Stimulated activated CD4-positive, alpha-beta T cell treated with anti-CD3 and anti-CD28 coated beads, Interleukin-4, amount 100 ng/mL, for 4 hours (primary cell): ENCODE measurements around the gene TFAP2A.

Source experiments
- DNase-seq, 2 experiments: peaks; one replicate each; pipeline ENCODE4 v3.0.0-alpha.2; 2020

Gene TFAP2A

DNA sequence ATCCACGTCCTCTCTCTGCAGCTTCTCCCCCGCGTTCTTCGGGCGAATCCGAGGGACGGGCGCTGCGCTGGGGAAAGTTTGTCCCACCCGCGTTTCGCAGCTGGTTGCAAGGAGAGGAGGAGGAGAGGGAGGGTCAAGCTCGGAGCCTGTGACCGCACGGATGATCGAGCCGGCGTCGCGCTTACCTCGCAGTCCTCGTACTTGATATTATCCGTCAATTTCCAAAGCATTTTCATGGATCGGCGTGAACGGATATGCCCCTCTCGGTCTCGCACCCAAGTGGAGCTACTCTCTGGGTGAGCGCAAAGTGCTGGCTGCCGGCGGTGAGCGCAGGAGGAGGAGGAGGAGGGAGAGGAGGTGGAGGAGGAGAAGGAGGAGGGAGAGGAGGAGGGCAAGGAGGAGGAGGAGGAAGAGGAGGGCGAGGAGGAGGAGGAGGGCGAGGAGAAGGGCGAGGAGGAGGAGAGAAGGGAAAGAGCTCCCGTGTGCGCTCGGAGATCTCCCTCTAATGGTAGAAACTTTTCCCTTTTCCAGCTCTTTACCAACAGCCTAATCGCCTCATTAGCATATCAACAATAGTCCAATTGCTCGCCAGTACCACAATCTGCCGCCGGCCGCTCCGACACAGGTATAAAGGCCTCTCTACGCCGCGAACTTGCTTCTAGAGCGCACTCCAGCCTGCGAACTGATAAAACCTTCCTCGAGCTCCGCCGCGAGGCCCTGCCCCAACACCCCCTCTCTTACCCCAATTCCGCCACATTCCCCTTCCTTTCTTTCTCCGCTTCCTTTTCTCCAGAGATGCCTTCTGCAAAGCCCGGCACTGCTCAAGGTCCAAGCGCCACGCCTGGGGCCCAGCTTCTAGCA lies at the start of gene TFAP2A:
Gene TFAP2A, minus strand, starts transcription at position 319 of the 861 bp plus-strand sequence. Its CDS starts 83 bp downstream, at position 236.
- DNase-seq: no peak

DNA sequence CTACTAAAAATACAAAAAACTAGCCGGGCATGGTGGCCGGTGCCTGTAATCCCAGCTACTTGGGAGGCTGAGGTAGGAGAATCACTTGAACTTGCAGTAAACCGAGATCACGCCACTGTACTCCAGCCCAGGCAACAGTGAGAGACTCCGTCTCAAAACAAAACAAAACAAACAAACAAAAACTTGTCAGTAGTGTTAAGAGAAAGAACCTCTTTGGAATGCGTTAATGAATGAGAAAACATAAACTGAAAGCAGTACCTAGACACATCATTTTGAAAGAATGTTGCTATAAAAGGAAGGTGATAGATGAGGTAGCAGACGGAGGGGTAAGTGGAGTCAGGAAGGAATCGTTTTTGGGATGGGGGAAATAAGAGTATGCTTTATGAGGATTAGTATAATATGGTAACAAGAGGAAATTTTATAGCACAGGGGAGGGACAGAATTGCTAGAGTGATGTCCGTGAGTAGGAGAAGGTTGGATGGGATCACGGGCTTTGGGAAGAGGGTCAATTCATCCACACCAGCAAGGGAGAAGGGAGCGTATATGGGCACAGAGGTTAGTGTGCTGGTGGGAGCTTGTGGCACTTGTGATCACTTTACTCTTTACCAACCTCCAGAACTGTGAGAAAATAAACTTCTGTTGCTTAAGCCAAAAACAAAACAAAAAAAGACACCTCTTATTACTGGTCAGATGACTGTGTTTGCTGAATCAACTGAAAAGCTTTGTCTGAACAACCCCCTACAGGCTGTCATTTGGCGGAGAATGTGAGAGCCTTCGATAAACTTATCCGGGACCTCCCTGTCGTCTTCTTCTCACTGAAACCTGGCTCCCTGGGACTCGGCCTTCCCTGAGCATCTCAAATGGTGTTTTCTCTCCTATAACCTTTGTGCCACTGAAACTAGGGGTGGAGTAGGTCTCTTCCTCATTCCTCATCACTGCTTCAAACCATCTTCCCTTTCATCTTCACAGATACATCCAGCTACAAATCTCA lies 48.9 kb upstream of the TFAP2A start:
- no peak for DNase-seq

DNA sequence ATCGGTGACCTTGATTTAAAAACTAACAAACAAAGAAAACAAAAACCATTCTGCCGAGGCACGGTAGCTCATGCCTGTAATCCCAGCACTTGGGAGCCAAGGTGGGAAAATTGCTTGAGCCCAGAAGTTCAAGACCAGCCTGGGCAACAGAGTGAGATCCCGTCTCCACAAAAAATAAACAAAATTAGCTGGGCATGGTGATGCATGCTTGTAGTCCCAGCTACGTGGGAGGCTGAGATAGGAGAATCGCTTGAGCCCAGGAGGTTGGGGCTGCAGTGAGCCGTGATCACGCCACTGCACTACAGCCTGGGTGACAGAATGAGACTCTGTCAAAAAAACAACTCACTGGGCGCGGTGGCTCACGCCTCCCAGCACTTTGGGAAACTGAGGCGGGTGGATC lies 48.2 kb upstream of the TFAP2A start:
- DNase-seq: no peak

DNA sequence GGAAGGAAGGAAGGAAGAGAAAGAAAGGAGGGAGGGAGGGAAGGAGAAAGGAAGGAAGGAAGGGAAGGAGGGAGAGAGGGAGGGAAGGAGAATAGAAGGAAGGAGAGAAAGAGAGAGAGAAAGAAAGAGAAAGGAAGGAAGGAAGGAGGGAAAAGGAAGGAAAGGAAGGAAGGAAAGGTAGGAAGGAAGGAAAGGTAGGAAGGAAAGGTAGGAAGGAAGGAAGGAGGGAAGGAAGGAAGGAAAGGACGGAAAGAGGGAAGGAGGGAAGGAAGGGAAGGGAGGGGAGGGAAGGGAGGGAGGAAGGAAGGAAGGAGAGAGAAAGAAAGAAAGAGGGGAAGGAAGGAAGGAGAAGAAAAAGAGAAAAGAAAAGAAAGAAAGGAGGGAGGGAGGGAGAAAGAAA lies 47.0 kb upstream of the TFAP2A start:
- DNase-seq: no peak

DNA sequence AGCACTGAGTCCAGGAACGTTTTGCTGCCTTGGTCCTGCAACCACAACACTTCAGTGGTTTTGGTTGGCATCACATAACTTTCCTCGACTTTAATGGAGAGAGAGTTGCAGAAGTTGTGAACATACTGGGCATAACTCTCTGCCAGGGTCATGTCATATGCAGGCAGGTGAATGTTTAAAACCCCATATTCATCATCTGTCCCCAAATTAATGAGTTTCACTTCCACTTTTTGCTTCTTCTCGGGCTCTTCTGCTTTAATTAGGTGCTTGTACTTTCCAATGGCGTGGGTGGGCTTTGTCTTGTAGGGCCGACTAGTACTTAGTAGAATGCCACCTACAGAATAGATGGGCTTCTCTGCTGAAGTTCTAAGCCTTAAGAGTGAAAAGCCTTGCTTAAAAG lies 45.2 kb upstream of the TFAP2A start:
- DNase-seq: no peak

DNA sequence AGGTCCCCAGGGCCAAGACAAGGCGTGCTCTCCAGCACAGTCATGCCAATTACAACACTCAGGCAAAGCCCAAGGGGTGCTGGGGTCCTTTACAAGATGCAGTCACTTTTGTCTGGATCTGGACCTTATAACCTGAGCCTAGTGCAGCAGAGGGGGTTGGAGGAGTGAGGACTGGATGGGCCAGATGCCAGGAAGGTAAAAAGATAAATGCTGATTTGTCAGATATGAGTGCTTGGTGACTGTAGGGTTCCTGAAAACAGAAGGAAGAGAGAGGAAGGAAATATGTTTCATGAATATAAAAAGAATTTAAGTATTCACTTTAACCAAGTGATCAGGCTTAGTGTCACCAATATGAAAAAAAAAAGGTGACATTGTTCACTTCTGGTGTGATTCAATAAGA lies 43.4 kb upstream of the TFAP2A start:
- no peak for DNase-seq

DNA sequence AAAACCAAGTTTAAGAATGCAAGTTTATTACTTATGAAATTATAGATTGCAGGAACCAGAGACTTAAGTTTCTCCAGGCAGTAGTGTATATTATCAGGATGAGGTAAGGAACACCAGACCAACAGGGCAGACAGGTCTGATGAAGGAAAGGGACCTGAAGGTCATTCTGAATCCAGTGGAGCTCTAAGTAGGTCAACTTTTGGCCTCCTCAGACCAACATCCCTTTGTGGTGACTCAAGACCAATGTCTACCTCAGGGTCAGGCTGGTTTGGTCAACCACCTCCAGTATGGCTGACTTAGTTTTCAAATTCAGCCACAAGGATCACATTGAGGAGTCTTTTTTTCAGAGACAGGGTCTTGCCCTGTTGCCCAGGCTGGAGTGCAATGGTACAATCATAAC lies 38.7 kb upstream of the TFAP2A start:
- no peak for DNase-seq

DNA sequence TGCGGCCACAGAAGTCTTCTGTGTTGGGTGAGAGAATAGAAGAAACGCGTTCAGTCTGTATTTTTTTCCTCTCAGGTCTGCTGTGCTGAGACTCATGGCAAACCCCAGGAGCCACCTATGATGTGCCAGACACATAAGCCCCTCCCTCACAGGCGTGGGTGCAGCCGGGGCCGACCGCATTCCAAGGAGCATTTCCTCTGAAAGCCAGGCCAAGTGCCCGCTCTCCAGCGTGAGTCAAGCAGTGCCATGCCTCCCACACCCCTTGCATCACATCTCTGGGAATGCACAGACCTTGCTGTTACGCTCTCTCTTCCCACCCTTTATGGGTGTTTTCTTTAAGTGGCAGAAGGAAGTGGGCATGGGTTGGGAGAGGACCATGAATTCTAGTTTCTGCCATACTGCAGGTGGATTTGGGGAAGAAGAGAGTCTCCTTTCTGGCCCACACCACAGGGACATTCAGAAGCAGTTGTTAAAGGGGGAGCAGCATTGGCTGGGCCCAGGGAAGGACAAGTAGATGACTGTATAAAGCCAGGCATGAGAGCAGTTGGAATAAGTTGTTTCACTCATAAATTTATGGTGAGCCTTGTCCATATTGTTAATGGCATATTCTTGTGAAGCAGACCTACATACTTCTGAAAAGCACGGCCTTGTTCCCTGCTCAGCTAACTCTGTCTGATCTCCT lies 37.1 kb upstream of the TFAP2A start:
- DNase-seq: no peak

DNA sequence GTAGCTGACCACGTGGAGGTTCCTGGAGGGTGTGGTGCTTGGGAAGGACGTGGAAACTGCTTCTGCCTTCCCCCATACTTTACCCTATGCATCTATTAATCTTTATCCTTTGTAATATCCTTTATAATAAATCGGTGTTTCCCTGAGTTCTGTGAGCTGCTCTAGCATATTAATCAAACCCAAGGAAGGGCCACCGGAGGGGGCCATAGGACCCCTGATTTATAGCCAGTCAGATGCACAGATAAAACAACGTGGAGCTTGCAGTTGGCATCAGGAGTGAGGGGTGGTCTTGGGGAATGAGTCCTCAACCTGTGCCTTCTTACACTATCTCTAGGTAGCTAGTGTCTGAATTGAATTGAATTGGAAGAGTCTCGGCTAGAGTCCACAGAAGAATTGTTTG lies 36.5 kb upstream of the TFAP2A start:
- no peak for DNase-seq

DNA sequence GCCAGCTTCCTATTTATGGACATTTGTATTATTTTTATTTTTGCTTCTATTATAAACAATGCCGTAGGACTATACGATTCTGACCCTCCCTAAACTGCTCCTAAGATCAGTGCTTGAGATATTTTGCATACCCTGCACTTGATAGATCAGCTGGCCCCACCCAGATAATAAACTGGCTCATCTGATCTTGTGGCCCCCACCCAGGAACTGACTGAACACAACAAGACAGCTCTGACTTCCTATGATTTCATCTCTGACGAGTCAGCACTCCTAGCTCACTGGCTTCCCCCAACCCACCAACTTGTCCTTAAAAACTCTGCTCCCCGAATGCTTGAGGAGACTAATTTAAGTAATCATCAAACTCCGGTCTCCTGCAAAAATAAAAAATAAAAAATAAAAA lies 34.9 kb upstream of the TFAP2A start:
- DNase-seq: no peak

DNA sequence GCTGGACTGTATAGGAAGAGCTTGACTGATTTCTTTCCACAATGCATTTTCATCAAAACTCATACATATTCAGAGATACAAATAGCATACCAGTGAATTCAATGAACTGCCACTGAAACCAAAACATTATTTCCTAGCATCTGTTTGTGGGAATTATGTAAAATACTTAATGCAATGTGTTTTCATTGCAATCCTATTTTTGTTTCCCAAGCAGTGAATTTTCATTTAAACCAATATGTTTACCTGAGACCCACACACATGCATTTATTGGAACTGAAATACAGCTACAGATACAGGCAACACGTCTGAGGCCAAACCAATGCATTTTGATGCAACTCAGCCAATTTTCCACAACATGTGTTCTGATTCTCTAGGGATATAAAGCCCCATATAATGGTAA lies 33.2 kb upstream of the TFAP2A start:
- DNase-seq: no peak

DNA sequence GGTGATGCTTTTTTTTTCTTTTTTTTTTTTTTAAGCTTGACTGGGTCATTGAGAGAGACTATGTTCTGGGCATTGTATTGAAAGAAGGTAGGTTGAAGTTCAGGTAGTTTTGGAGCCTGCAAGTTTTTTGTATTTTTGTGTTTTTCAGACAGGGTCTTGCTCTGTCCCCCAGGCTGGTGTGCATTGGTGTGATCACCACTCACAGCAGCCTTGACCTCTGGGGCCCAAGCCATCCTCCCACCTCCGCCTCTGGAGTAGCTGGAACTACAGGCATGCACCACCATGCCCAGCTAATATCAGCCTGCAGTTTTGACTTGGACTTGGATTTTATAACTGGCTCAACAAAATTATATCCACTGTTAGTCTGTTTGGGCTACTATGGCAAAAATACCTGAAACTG lies 31.7 kb upstream of the TFAP2A start:
- DNase-seq: no peak

DNA sequence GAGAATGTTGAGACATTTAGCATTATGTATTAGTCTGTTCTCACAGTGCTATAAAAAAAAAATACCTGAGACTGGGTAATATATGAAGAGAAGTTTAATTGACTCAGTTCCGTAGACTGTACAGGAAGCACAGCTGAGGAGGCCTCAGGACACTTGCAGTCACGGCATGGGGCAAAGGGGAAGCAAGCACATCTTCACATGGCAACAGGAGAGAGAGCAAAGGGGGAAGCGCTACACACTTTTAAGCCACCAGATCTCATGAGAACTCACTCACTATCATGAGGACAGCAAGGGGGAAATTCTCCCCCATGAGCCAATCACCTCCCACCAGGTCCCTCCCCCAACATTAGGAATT lies 26.8 kb upstream of the TFAP2A start:
- no peak for DNase-seq

DNA sequence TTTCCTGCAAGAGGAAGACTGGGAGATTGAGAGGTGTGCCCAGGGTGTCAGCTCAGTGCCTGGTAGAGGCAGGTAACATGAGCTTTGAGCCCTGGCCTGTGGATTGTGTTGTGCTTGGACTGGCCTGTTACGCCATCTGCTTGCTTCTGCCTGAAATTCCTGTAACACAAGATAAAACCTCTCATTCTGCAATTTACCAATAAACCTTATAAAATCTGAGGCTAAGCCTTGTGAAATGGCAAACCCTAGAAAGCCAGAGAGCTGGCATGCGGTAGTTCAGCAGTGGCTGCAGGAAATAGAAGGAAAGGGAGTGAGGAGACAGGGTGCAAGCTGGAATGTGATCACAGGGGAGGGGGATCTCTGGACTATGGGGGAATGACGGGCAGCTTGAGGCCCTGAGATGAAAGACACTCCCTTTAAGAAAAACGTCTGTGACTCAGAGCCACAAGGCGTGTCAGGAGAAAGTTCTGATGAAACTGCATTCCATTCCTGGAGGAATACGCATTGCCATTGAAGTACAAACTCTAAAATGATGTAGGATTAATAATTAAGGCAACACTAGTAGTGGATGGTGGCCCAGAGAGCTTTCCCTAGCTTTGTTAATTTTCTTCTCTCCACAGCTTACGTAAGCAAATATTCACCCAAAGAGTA lies 26.3 kb upstream of the TFAP2A start:
- no peak for DNase-seq

DNA sequence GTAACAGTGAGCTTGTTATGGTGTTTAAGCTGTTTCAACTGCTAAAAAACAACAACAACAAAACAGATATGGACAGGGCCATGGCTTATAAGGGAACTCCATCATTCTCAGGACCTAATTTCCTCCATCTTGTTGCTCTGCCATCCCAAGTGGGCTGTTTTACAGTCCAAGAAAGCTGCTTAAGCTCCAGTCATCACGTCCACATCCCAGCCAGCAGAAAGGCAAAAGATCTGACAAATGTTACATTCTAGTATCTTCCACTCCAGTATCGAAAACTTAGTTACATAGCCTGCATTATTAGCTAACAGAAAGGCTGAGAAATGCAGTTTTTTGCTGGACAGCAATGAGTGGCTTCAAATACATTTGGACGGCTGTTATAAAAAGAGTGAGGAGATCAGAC lies 23.0 kb upstream of the TFAP2A start:
- no peak for DNase-seq

DNA sequence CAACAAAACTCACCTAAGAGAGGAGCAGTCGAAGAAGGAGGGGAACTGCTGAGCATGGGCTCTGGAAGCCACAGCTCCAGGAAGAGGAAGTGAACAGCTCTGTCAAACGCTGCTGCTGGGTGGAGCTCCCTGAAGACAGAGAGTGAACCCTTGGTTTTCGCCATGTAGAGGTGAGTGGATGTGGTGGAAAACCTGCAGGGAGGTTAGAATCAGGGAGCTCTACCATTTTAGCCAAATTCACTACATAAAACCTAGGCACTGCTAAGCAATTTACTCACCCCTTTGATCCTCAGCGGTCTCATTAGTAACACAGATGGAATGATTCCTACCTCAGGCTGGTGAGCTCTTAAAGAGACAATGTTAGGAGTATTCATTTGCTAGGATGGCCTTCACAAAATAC lies 19.4 kb upstream of the TFAP2A start:
- no peak for DNase-seq

DNA sequence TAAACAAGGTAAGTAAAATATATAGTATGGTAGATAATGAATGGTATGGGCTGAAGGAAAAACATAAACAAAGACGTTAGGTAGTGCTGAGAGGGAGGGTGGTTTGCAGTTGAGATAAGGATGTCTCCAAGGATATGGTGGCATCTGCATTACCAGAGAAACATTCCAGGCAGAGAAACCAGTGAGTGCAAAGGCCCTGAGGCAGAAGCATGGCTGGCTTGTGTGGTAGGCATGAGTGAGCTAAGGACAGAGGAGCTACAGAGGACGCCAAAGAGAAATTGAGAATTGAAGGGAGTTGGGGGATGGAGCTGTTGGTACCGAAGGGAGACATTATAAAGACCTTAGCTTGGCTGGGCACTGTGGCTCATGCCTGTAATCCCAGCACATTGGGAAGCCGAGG lies 18.4 kb upstream of the TFAP2A start:
- no peak for DNase-seq

DNA sequence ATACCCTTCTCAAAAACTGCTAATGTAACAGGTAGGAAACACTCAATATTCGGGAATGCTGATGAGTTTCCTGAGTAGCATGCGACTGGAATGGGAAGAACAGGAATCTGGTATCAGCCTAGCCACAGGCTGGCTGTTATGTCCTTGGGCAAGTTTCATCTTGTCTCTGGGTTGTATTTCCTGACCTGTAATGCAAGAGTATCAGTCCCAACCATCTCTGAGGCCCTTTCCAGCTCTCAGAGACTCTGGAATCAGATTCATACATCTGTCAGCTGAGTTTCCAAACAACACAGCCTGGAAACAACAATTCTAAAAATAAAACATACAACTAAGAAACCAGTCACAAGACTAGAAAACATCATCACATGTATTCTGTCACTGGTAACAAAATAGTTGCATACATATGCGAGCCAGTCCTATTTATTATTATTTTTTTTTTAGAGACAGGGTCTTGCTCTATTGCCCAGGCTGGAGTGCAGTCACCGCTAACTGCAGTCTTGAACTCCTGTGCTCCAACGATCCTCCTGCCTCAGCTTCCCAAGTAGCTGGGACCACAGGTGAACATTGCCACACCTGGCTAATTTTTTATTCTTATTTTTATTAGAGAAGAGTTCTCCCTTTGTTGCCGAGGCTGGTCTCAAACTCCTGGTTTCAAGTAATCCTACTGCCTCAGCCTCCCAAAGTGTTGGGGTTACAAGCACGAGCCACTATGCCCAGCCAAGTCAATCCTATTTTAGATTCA lies 16.7 kb upstream of the TFAP2A start:
- no peak for DNase-seq

DNA sequence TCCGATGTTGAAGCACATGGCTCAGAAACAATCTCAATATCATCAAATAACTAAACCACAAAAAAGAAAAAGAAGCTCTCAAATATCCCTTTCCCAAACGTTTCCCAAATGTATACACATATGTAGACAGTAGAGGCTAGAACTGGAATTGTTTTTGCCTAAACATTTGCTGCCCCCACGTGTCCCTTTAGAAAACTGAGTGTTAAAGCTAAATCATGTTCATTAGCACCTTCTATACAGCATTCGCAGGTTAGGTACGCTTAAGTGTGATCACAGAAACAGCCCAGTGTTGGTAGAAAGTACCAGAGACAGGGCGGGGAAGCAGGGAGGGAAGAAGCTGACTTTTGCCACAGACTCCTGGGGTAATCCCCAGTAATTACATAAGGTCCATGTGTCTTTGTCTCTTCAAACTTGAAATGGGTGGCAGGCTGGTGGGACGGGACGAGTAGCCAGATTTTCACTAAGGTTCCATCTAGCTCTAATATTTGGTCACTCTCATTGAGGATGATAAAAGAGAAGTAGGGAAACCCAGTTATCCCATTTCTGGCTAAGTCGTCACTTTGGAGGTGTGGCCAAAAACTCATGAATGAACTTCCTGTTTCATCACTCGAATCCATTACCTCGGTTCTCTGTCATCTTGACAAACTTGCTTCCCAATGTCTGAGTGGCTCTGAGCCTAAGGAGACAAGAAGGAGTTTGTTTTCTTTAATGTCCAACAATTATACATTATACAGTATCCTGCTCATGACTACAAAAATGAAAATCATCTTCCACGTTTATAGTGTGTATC lies 15.0 kb upstream of the TFAP2A start:
- no peak for DNase-seq

DNA sequence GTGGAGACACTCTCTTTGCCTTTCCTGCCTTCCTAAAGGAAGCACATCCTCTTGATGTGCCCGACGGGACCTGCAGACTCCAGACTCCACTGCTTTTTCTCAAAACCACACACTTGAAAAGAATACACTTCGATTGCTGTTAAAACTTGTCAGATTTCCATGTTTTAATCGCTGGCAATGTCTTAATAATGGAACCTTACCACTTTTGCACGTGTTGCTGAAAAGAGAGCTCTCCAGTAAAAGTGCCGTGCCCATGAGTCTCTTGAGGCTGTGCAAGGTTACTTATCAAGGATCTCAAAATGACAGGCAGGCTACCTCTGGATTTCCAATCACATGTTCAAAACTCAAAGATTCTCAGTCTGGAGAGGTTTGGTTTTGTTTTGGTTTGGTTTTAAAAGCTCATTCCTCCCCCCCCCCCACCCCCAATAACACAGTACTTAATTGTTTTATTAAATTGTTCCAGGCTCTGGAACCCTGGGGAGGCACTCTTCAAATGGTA lies 12.0 kb upstream of the TFAP2A start:
- DNase-seq: no peak
